Measurements from ENCODE around the gene AKT2. TPM values are rescaled to one million over a fixed set of nuclear protein-coding genes. Genes with fewer than 3 reads are reported as not detected.
"Not testable (repeated sequence)": the region's sequence is repeated elsewhere in the genome, so short reads cannot be mapped to it uniquely, and the experiment has no call there.

AKT2 gene
- total RNA-seq, result 126 TPM
- long read RNA-seq, full-length matches to known transcripts, result 4 of 13 reads
- long read RNA-seq, partial matches to known transcripts, result 1 of 13 reads
- long read RNA-seq, other reads (novel, unspliced or antisense), result 8 of 13 reads

DNA sequence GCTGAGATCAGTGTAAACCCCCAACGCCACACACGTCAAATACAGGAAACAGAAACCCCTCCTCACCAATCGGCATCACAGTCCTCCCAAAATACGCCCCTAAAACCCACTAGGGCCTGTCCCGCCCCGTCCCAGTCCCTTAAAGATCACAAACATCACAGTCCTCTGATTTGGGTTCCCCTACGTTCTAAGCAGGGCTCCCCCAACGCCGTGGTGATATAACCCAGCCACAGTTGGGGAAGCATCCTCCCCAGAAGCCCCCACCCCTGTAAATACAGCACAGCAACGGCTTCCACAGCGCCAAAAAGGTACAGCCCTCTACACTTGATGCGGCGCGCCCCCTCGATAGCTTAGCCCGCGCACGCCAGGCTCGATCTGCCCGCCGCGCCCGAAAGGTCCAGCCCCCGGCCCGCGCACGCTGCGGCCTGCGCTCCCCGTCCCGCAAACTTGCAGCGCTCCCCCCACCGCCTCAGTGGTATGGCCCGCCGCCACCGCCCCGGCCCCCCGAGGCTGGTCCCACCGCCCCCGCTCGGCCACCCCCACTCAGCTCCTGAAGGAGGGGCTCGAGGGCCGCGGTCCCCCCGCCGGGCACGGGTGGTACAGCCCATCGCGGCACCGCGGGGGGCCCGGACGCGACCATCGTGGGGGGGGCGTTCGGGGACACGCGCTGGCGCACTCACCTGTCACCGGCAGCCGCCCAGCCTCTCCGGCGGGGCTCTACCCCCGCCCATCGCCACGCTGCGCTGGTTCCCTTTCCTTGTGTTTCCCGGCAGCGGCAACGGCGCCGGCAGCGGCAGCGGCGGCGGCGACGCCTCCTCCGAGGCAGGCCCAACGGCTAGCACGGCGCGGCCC is at the start of gene AKT2:
Gene AKT2 (minus strand): TSS at position 845 of the 852 bp plus-strand sequence. CDS start 20,078 bp downstream, outside the sequence.
- intact Hi-C loops (cut with DNase I), result no loop called here
- peak; percentile 49 for ATAC-seq (ENCODE audit: poor library complexity)

DNA sequence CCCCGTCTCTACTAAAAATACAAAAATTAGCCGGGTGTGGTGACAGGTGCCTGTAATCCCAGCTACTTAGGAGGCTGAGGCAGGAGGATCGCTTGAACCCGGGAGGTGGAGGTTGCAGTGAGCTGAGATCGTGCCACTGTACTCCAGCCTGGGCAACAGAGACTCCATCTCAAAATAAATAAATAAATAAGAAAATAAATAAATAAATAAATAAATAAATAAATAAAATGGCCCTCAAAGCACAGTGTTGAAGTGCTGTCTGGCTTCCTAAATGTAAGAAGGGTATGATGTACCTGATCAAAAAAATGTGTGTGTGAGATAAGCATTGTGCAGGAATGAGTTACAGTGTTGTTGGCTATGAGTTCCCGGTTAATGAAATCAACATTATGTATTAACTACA is 47.9 kb upstream of the AKT2 start:
- intact Hi-C loops (cut with DNase I); DNase-seq; ATAC-seq (ENCODE audit: poor library complexity): not testable (repeated sequence)

More for the DNA sequence above, at the start of gene AKT2:
- DNase-seq, result no peak

DNA sequence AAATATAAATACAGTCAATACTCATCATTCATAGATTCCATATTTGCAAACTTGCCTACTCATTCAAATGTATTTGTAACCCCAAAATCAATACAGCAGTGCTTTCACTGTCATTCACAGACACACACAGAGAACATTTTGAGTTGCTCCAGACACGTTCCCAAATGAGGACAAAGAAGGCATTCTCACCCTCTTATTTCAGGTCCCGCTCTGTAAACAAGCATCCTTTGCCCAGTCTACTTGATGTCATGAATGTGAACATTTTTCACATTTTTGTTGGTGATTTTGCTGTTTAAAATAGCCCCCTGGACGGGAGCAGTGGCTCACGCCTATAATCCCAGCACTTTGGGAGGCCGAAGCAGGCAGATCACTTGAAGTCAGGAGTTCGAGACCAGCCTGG is 47.5 kb upstream of the AKT2 start:
- DNase-seq, result no peak
- no peak for ATAC-seq (ENCODE audit: poor library complexity)
- intact Hi-C loops (cut with DNase I), result no loop called here

DNA sequence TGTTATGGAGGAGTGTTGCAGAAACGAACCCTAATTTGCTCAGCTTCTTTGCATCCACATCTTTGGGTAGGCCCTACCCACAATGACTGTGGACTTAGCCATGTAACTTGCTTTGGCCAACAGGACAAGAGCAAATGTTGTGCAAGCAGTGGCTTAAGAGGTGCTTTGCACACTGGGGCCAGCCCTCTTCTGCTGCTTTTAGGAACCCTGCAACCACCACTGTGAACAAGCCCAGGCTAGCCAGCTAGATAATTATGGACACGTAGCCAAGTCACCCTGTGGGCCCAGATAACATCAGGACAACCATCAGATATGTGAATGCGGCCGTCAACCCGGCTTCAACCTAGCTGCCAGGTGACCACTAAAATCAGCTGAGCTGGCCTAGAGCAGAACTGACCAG is 45.9 kb upstream of the AKT2 start:
- ATAC-seq (ENCODE audit: poor library complexity) (no peak), DNase-seq (no peak)
- intact Hi-C loops (cut with DNase I), result no loop called here

DNA sequence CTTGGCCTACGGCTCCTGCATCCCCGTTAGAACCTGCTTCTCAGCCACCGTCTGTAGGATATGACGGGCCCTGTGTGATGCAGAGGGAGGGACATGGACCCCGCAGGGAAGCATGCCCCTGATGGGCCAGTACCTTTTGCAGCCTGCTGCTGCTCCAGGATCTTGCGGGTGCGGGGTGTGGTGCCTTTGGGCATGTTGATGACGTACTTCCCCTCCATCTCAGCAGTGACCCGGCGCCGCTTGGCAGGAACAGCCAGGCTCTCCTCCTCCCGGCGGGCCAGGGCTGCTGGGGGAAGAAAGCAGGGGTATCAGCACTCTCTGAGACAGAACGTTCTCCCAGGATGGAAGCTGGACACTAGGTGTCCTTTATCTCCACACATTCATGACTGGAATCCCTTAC is 41.1 kb upstream of the AKT2 start:
- DNase-seq (no peak), ATAC-seq (ENCODE audit: poor library complexity) (no peak)
- intact Hi-C loops (cut with DNase I), result no loop called here

DNA sequence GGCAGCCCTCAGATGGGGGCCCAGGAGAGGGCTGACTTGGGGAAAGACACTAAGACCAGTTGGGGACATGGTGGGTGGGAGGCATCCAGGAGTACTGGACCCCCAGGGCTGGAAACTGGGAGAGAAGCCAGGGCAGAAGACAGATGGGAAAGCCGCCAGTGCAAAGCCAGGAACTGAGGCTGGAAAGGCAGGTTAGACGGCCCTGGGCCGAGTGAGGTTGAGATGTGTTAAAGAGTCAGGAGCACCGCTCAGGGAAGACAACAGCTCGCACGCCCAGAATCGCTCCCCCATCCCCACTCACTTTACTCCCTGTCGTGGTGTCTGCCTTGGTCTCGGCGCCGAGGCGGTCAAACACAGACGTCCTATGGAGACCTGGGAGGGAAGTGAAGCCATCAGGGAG is 38.6 kb upstream of the AKT2 start:
- no peak for DNase-seq
- no peak for ATAC-seq (ENCODE audit: poor library complexity)
- intact Hi-C loops (cut with DNase I), result no loop called here

DNA sequence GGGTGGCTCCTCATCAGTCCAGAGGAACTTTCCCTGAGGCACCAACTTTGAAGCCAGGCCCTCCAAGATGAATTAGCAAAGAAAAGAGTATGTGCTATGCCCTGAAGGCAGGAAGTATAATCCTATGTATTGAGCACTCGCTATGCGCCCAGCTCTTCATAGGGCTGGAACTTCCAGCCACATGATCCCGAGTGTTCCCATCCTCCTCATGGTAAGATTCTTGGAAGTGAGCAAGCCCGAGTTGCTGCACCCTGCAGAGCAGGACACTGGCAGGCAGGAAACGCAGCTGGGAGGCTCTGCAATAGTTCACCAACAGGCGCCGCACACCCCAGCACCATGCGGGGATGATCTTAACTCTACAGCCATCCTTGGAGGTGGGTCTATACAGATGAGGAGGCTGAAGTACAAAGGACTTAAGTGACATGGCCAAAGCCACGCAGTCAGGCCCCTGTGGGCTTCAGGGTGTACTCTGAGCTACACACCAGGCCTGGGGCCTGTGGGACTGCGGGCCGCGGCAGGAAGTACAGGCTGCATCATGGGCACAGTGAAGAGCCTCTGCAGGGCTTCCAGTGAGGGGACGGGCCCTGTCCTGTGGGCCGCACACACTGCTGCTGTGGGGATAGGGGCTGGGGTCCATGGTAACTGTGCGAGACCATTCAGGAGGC is 37.9 kb upstream of the AKT2 start:
- DNase-seq (no peak), ATAC-seq (ENCODE audit: poor library complexity) (no peak)
- intact Hi-C loops (cut with DNase I), result no loop called here

DNA sequence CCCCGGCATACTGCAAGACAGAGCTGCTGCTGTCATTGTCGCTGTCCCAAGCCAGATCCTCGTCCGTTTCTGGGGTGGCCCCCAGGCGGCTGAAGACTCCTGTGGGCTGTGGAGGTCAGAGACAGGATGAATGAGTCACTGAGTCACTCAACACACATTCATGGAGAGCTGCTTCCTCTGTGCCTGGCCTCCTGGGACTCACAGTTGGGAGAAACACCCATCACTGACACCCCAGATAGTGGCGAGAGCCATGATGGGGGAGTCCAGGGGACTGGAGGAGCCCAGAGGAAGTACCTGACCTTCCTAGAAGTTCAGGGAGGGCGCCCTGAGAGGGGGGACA is 37.1 kb upstream of the AKT2 start:
- no peak for ATAC-seq (ENCODE audit: poor library complexity)
- DNase-seq, result no peak
- intact Hi-C loops (cut with DNase I), result no loop called here

DNA sequence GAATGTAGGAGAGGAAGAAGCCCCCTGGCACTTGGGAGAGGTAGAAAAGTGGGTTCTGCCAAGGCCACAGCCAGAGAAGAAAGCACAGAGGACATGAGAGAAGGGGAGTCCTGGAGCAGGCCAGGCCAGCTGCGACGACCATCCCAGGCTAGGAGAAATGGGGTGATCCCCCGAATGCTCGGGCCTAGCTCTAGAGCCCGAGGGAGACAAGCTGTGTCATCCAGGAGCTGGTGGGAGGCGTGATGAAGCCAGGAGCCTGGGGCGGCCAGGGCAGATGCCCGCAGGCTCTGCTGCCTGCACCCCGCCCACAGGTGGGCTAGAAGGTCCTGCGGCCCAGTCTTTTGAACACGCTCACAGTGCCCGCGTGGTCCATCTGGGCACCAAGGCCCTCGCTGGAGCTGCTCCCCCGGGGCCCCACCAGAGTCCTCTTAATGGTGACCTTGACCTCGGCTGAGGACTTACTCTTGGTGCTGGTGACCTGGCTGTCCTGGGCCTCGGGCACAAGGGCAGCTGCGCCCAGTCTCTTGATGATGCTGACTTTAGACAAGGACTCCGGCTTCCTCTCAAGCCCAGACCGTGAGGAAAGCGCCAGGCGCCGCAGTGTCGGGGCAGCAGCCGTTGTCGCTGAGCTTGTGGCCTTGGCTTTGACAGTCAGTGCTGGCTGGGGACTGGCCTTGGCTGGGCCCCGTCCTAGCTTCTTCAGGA is 36.6 kb upstream of the AKT2 start:
- DNase-seq (no peak), ATAC-seq (ENCODE audit: poor library complexity) (no peak)
- intact Hi-C loops (cut with DNase I), result no loop called here

DNA sequence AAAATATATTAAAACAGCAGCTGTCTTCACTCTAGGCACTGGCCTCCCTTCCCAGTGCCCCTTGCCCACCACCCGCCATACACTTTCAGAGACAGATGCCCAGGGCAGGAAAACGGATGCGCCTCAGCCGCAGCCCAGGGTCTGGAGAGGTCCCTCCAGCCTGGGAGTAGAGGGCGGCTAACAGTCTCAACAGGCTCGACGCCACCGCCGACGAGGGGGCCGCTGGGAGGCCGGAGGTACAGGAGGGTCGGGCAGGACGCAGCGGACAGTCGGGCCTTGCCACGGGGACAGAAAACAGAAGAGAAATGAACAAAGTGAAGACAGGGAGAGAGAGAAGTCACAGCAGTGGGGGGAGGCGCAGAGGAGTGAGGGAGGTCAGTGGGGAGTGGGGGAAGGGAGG is 35.9 kb upstream of the AKT2 start:
- intact Hi-C loops (cut with DNase I), result no loop called here
- ATAC-seq (ENCODE audit: poor library complexity), result no peak
- DNase-seq, result no peak

DNA sequence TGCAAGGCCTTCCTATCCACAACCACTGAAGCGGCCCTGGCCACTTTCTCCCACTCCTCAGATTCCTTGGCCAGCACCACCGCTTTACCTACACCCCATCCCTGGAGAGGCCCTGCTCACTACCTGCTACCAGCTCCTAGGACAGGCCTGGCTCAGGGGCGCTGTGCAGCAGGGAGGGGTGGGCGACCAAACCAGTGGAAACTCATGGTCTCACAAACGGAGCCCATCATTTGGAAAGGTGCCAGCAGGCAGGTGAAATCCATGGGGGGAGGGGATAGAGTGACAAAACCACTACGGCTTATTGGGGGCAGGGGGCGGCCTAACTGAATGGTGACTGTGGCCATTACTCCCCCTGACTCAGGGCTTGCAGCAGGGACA is 35.4 kb upstream of the AKT2 start:
- ATAC-seq (ENCODE audit: poor library complexity) (no peak), DNase-seq (no peak)
- intact Hi-C loops (cut with DNase I), result no loop called here

DNA sequence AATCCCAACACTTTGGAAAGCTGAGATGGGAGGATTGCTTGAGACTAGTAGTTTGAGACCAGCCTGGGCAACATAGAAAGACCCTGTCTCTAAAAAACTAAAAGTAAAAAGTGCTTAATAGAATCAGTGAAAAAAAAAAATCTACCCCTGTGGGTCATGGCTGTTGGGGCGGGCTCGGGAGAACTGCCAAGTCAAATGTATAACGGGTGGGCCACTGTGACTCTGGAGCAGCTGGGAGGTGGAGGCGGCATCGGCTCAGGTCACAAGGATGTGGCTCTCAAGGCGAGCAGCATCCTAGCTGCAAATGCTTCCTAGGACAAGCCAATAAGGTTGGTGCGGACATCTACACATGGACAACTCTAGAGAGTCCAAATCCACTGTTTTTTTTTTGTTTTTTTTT is 32.2 kb upstream of the AKT2 start:
- no peak for DNase-seq
- intact Hi-C loops (cut with DNase I), result no loop called here
- ATAC-seq (ENCODE audit: poor library complexity), result no peak

DNA sequence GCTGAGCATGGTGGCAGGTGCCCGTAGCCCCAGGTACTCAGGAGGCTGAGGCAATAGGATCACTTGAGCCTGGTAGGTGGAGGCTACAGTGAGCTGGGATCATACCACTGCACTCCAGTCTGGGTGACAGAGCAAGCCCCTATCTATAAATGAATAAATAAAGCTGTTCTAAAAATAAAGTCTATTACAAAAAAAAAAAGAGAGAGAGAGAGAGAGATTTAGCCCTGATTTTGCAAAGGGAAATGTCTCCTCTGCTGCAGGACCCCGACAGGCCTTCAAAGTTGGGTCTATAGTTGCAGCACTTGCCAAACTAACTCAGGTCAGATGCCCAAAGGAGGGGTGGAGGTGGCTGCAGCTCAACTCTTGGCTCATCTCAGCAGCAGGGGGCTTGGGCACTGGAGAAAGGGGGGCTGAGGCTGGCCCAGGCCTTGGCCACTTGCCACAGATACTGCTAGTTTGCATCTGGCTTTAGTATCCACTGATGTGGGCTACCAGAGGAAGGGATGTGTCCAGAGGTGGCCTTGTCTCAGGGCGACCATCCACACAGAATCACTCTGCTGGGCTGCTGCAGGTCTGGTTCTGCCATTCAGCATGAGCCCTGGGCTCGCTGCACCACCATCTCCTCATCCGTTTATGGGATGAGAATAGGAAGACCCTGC is 30.8 kb upstream of the AKT2 start:
- intact Hi-C loops (cut with DNase I), result no loop called here
- ATAC-seq (ENCODE audit: poor library complexity), result peak; percentile 36
- no peak for DNase-seq

DNA sequence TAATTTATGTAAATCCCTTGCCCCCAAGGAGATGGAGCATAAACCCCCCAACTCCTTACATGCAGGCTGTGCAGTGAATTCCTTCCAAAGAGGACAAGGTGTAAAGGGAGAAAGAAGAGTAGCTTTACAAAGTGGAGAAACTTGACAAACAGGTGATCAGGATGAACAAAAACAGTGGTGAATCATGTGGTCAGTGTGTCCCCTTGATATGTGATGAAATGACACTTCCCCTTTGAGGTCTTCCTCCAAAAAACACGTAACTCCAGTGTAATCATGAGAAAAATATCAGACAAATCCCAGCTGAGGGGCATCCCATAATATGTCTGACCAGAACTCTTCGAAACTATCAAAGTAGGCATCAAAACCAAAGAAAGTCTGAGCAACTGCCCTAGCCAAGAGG is 29.5 kb upstream of the AKT2 start:
- intact Hi-C loops (cut with DNase I), result no loop called here
- no peak for DNase-seq

DNA sequence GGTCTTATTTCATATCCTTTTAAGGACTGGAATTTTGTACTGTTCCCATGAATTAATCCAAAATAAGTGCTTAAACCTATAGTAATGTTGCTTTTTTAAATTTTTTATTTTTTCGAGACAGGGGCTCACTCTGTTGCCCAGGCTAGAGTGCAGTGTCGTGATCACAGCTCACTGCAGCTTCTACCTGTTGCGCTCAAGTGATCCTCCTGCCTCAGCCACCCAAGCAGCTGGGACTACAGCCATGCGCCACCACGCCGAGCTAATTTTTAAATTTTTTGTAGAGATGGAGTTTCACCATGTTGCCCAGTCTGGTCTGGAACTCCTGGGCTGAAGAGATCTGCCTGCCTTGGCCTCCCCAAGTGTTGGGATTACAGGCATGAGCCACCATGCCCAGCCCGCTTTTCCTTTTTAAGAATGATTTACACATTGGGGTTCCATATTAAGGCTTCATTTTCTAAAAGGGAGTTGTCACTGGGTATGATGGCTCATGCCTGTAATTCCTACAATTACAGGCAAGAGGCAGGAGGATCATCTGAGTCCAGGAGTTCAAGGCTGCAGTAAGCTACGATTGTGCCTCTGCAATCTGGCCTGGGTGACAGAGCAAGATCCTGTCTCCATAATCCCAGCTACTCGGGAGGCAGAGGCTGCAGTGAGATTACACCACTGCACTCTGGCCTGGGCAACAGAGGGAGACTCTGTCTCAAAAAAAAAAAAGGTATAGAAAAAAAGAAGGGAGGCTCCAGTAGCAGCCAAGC is 28.3 kb upstream of the AKT2 start:
- intact Hi-C loops (cut with DNase I), result no loop called here
- ATAC-seq (ENCODE audit: poor library complexity), result no peak
- no peak for DNase-seq

More for the DNA sequence above, 29.5 kb upstream of the AKT2 start:
- ATAC-seq (ENCODE audit: poor library complexity), result no peak

DNA sequence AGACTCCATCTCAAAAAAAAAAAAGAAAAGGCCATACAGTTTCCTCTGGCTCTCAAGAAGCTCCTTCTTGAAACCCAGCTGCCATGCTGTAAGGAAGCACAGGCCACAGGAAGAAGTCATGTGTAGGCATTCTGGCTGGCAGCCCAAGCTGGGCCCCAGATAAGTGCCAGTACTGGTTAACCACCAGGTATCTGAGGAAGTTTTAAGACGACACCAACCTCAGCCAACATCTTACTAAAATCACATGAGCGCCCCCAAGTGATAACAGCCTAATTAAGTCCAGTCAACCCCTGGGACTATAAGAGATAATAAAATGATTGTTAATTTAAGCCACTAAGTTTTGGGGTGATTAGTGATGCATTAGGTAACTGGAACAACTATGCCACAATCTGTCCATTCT is 27.4 kb upstream of the AKT2 start:
- intact Hi-C loops (cut with DNase I), result no loop called here
- no peak for ATAC-seq (ENCODE audit: poor library complexity)
- DNase-seq, result no peak

DNA sequence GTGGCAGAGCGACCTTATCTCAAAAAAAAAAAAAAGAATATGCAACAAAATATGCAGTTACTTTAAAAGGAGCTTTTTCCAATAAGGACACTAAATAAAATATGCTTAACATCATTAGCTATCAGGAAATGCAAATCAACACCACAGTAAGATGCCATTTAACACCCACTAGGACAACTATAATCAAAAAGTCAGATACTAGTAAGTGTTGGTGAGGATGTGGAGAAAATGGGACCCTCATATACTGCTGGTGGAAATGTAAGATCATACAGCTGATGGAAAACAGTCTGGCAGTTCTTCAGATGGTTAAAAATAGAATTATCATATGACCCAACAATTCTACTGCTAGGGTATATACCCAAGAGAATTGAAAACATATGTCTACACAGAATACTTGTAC is 24.5 kb upstream of the AKT2 start:
- no peak for ATAC-seq (ENCODE audit: poor library complexity)
- no peak for DNase-seq
- intact Hi-C loops (cut with DNase I), result loop anchor here (10.0 kb wide), 1 partner anchor 215 kb away; no protein-coding TSS in a partner anchor

DNA sequence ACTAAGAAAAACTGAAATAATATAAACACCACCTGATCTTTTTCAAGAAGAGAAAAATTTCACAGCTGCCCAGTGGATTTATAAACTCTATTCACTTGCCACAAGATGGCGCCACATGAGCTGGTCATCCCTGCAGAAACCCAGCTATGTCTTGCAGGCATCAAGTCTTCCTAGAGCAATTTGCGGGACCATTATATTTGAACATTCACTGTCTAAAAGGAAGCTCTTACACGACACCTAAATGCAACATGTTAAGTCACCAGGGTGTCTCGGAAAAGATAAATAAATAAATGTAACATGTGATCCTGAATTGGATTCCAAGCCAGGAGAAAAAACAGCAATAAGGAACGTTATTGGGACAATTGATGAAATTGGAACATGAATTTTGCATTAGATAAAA is 20.3 kb upstream of the AKT2 start:
- intact Hi-C loops (cut with DNase I), result loop anchor here (10.0 kb wide), 1 partner anchor 219 kb away; no protein-coding TSS in a partner anchor
- DNase-seq (no peak), ATAC-seq (ENCODE audit: poor library complexity) (peak; percentile 89)

Measured in Right ventricle myocardium superior (tissue), 1 donor.